Stomach (tissue), 9 donors: ENCODE data around the gene AGAP3. TPM values are rescaled to one million over a fixed set of nuclear protein-coding genes. Genes with fewer than 3 reads are reported as not detected.
A peak's percentile ranks its signal among the peaks of the same experiment; 100 is the strongest.

ENCODE experiments used
- DNase-seq, 2 donors: peaks; one replicate each; pipeline versions ENCODE4 v3.0.0 to v3.0.0-alpha.2; 2013 to 2019
- H3K27ac ChIP-seq, 5 donors: fragments of 200-600 bp in 4 of 5; sonication (generic) in 4 of 5; one replicate each; pipeline ENCODE4 v1.5.1; 2013 to 2019; ENCODE audit warnings: mild to moderate bottlenecking in 1 of 5, moderate library complexity in 1 of 5
- H3K27me3 ChIP-seq, 3 donors: fragments of 200-600 bp; sonication (generic); one replicate each; pipeline ENCODE4 v1.5.1; 2017 to 2019; ENCODE audit warnings: mixed run types in 1 of 3
- H3K36me3 ChIP-seq, 4 donors: fragments of 200-600 bp; sonication (generic); 1 replicate in 3 of 4; 2 replicates in 1 of 4; pipeline ENCODE4 v1.5.1; 2016 to 2019
- H3K4me1 ChIP-seq, 4 donors: fragments of 200-600 bp; sonication (generic); one replicate each; pipeline ENCODE4 v1.5.1; 2016 to 2019
- H3K4me3 ChIP-seq, 4 donors: fragments of 200-600 bp; sonication (generic) in 3 of 4; one replicate each; pipeline ENCODE4 v1.5.1; 2016 to 2019; ENCODE audit warnings: mild to moderate bottlenecking in 1 of 4
- H3K9me3 ChIP-seq, 4 donors: fragments of 200-600 bp; sonication (generic); one replicate each; pipeline ENCODE4 v1.5.1; 2016 to 2019
- EP300 ChIP-seq: sonication (generic); formaldehyde crosslinking; IDR thresholded peaks from one replicate; pipeline ENCODE4 v1.6.1; 2017; ENCODE audit warnings: antibody characterized with exemption
- POLR2A ChIP-seq, 4 donors: fragments of 450-650 bp; IDR thresholded peaks; one replicate each; pipeline ENCODE4 v1.6.1; 2016; ENCODE audit warnings: antibody characterized with exemption in 4 of 4, control low read depth in 2 of 4, mild to moderate bottlenecking in 1 of 4, moderate library complexity in 1 of 4
- POLR2AphosphoS5 ChIP-seq, 3 donors: sonication (generic); formaldehyde crosslinking; IDR thresholded peaks; one replicate each; pipeline ENCODE4 v1.6.1; 2016; ENCODE audit warnings: antibody characterized with exemption in 3 of 3
- WGBS, 5 donors: extraction: QIAGEN DNeasy Blood & Tissue Kit in 3 of 5; methylation state at CpG; one replicate each; pipeline versions ENCODE4 v1.1.5 to v1.1.7; 2013 to 2018; 5-methylcytosine and 5-hydroxymethylcytosine counted together
- intact Hi-C: fragments of 100-400 bp; cut with DNase I; formaldehyde crosslinking; loops from one replicate; pipeline ENCODE4 v1.15.1; 2023; ENCODE audit warnings: low total_unique reads
- polyA plus RNA-seq, 3 donors: library from polyadenylated mRNA; stranded (reverse); fragments of 200-250 nt; gene quantifications; one replicate each; pipeline ENCODE4 v1.2.3, GENCODE V29; 2013
- total RNA-seq, 5 donors: library from RNA; depleted of rRNA; stranded (reverse); fragments of >200 nt; gene quantifications; one replicate each; pipeline versions ENCODE4 v1.1.0 to v1.2.3, GENCODE V29; 2014 to 2016
- TF ChIP-seq, protein P1 (sequence below), 7 experiments: fragments of 450-650 bp in 4 of 7; fragments of 200-600 bp in 3 of 7; sonication (generic) in 3 of 7; IDR thresholded peaks; one replicate each; pipeline ENCODE4 v1.5.1; 2016 to 2019; ENCODE audit warnings: antibody characterized with exemption in 7 of 7, control low read depth in 2 of 7, mild to moderate bottlenecking in 1 of 7
- donor health status: healthy with polysubstance abuse.
- donor health status: Bipolar disorder and iron deficiency.
- donor health status: healthy.

AGAP3 gene
- total and polyA plus RNA-seq, 8 donors = 32.5 to 342 (median 53.3) TPM

DNA sequence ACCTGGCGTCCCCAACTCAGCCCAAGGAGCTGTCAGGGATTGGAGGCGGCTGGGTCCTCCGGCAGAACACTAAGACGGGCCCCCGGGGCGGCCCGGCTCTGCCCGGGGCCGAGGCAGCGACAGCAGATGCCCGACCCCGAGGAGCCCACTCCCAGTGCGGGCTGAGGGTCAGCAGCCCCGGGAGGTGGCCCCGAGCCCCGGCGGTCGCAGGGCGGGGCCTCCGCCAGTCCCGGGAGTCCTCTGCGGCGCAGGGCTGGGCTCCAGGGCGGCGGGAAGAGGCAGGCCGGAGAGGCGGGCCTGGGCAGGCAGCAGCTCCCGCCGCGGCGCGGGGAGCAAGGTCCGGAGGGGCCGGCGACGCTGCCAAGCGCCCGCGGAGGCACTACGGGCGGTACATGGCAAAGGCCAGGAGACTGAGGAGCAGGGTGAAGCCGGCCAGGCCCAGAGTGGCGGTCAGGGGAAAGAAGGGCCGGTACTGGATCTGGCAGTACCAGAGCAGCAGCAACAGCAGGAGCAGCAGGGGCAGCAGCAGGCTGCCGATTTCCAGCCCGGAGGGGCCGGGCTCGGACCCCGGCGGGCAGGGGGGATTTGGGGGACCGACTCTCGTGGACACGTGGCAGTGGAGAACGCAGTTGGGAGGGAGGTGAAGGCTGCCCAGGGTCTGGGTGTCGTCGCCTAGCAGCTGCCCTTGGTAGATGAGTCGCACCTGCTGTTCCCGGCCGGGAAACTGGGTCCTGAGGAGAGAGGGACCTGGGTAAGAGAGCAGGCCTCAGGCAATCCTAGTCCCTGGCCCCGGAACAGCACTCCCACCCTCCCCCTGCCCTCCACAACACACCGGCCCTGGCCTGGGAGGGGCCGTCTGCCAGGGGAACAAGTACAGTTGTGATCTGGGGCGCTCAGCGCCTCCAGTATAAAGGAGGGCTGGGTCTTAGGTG is 4.8 kb upstream of the AGAP3 start:
- intact Hi-C loops = no loop called here
- H3K9me3 ChIP-seq = no peaks in the 10 kb centered on the region
- peak overlapping the region; percentile 93 to 97 (median 96) for H3K27ac ChIP-seq
- peaks cover 0 to 14% (median 12%) of the 10 kb centered on the region in 4 donors for H3K36me3 ChIP-seq
- TF ChIP-seq, protein P1, sequence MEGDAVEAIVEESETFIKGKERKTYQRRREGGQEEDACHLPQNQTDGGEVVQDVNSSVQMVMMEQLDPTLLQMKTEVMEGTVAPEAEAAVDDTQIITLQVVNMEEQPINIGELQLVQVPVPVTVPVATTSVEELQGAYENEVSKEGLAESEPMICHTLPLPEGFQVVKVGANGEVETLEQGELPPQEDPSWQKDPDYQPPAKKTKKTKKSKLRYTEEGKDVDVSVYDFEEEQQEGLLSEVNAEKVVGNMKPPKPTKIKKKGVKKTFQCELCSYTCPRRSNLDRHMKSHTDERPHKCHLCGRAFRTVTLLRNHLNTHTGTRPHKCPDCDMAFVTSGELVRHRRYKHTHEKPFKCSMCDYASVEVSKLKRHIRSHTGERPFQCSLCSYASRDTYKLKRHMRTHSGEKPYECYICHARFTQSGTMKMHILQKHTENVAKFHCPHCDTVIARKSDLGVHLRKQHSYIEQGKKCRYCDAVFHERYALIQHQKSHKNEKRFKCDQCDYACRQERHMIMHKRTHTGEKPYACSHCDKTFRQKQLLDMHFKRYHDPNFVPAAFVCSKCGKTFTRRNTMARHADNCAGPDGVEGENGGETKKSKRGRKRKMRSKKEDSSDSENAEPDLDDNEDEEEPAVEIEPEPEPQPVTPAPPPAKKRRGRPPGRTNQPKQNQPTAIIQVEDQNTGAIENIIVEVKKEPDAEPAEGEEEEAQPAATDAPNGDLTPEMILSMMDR (IDR thresholded peaks at IDR 0.05) = no peak
- TF ChIP-seq POLR2A (IDR thresholded peaks at IDR 0.05) (no peak), EP300 (no peak), POLR2AphosphoS5 (IDR thresholded peaks at IDR 0.05) (no peak)
- peak overlapping the region; percentile 74 to 97 (median 94) for H3K4me3 ChIP-seq
- no peaks in the 10 kb centered on the region for H3K27me3 ChIP-seq
- DNase-seq = peak; percentile 48 to 69
- H3K4me1 ChIP-seq = peaks cover 64 to 80% (median 79%) of the 10 kb centered on the region in 4 donors
- WGBS, 5 donors = 14 to 40% (median 18%) methylated on average over 27 to 64 of the region's 64 CpGs

DNA sequence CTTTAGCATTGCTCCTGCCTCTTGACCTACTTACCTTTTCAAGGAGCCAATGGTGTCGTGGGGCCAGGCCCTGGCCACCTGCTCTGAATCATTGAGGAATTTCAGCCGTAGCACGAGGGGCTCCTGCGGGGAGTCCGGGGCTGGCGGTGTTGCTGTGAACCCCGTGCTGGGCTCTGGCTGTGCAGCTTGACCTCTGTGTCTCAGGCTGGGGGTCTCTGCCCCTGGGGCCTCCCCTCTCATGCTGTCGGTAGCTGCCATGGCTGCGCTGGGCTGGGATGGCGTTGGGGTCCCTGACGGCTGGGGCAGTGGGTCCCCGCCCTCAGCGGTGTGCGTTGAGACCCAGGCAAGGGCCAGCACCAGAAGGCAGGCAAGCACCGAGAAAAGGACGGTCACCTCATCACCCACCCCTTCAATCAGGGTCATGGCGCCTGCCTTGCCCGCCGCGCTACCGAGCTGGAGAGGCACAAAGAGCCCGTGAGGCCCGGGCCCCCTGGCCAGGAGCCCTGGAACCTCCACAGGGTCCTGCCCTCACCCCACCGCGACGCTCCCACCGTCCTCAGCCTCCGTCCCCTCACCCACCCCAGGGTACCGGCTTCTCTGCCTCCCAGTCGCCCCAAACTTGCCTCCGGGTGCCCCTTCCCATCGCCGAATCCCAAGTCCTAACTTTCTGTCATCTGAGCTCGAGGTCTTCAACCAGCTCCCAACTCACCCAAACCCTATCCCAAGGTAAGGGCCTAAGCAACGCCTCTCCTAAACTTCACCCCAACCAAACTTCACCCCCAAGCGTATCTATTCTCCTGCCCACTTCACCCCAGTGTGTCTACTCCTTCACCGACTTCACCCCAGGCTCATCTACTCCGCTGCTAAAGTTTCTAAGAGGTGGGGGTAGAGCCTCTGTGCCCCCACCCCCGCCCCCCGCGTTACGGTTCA is 3.9 kb upstream of the AGAP3 start:
- H3K4me3 ChIP-seq = peak overlapping the region; percentile 74 to 97 (median 94)

DNA sequence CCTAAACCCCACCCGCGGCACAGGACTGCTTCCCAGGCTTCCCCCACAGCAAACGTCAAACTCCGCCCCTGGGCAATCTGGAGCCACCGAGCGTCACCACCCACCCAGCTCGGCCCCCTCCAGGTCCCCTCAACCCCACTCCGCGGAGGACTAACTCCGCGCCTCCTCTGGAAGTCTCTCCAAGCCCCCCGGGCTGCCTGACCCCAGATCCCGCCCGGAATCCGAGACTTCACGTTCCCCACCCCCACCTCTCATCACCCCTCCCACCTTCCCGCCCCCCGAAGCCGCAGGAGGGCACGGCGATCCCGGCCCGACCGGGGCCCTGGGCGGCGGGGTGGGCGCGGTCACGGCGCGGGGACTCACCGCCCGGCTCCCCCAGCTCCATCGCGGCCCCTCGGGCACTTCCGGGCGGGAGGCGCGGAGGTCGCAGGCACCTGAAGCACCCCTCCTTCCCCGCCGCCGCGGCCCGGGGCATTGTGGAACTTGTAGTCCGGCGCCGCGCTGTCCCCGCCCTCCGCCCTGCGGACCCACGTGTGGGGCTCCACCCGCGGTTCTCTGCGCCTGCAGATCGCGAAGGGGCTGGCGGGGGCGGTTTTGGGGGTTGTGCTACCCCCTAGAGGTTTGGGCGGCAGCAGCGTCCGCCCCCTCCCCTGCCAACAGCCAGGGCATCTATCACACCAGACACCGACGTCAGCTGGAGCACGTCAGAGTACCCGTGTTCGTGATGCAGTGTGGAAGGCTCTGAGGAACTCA is 3.0 kb upstream of the AGAP3 start, which contains the start of gene TMUB1:
TSS of gene TMUB1 (minus strand) at position 423 of the 753 bp plus-strand sequence. CDS start 930 bp downstream, outside the sequence.
- H3K4me1 ChIP-seq = peaks cover 56 to 76% (median 74%) of the 10 kb centered on the region in 4 donors
- intact Hi-C loops = no loop called here
- no peaks in the 10 kb centered on the region for H3K27me3 ChIP-seq
- H3K9me3 ChIP-seq = no peaks in the 10 kb centered on the region
- TF ChIP-seq POLR2A (IDR thresholded peaks at IDR 0.05) (no peak), POLR2AphosphoS5 (IDR thresholded peaks at IDR 0.05) (peak in 2 of 3 donors; percentile 63 to 65)
- 0 to 1% (median 1%) methylated on average over 21 to 69 of the region's 69 CpGs for WGBS, 5 donors
- DNase-seq = peak; percentile 84 to 92
- peak within 1 kb of the TSS; percentile 74 to 97 (median 94) for H3K4me3 ChIP-seq
- H3K27ac ChIP-seq = peak within 1 kb of the TSS; percentile 93 to 97 (median 96)
- H3K36me3 ChIP-seq = no peaks in the 10 kb centered on the region

More for the DNA sequence above, 3.9 kb upstream of the AGAP3 start:
- WGBS, 5 donors = 33 to 44% (median 40%) methylated on average over 35 to 42 of the region's 42 CpGs
- Histone ChIP-seq H3K4me1 (peaks cover 54 to 76% (median 74%) of the 10 kb centered on the region in 4 donors), H3K27ac (peak overlapping the region; percentile 93 to 97 (median 96)), H3K9me3 (no peaks in the 10 kb centered on the region), H3K27me3 (no peaks in the 10 kb centered on the region), H3K36me3 (peaks cover 0 to 4% (median 3%) of the 10 kb centered on the region in 4 donors)
- TF ChIP-seq EP300 (no peak), POLR2A (IDR thresholded peaks at IDR 0.05) (no peak), POLR2AphosphoS5 (IDR thresholded peaks at IDR 0.05) (no peak)
- TF ChIP-seq, protein P1 (IDR thresholded peaks at IDR 0.05) = no peak
- DNase-seq = peak in 1 of 2 donors; percentile 40
- intact Hi-C loops = no loop called here

DNA sequence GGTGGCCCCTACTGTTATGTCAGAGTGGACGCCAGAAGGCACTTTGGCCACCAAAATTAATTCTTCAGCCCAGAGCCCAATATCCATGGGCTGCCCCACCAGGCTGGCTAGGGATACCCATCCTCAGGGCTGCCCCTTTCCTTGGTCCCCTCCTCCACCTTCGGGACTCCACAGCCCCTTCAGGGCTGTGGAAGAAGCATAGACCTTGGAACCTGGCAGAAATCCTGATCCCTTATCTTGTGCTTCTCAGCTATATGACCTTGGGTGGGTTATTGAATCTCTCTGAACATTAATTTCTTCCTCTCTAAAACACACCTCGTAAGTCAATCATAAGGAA is 2.5 kb upstream of the AGAP3 start:
- no peaks in the 10 kb centered on the region for H3K27me3 ChIP-seq
- H3K36me3 ChIP-seq = no peaks in the 10 kb centered on the region
- DNase-seq = no peak
- peak overlapping the region; percentile 93 to 97 (median 96) for H3K27ac ChIP-seq
- TF ChIP-seq EP300 = no peak
- TF ChIP-seq POLR2AphosphoS5 (IDR thresholded peaks at IDR 0.05) = no peak
- TF ChIP-seq POLR2A (IDR thresholded peaks at IDR 0.05) = no peak
- TF ChIP-seq, protein P1 (IDR thresholded peaks at IDR 0.05) = no peak
- WGBS, 5 donors = 20 to 34% (median 26%) methylated on average over 2 to 3 of the region's 3 CpGs
- peaks cover 56 to 76% (median 74%) of the 10 kb centered on the region in 4 donors for H3K4me1 ChIP-seq
- peak overlapping the region; percentile 74 to 97 (median 94) for H3K4me3 ChIP-seq
- no peaks in the 10 kb centered on the region for H3K9me3 ChIP-seq
- intact Hi-C loops = no loop called here
